CD8-positive, alpha-beta memory T cell (primary cell): ENCODE measurements around the gene GABRB1. TPM values are rescaled to one million over a fixed set of nuclear protein-coding genes. Genes with fewer than 3 reads are reported as not detected.

Experiments
- CTCF ChIA-PET: fragments of 350-600 bp; sonication (Branson Sonifier 250); formaldehyde crosslinking; loops from one replicate; lab custom pipeline; 2021; ENCODE audit warnings: antibody characterized with exemption; lab: Charles Lee
- POLR2A ChIA-PET: fragments of 350-600 bp; sonication (Branson Sonifier 250); formaldehyde crosslinking; loops from one replicate; lab custom pipeline; 2021; ENCODE audit warnings: antibody characterized with exemption; lab: Charles Lee
- DNase-seq, 5 donors: peaks; one replicate each; pipeline versions ENCODE4 v3.0.0 to v3.0.0-alpha.2; 2020 to 2022; ENCODE audit warnings: mixed read lengths in 1 of 5
- H3K27ac ChIP-seq: one replicate; pipeline ENCODE4 v1.7.0; 2013; ENCODE audit warnings: low read depth, mild to moderate bottlenecking, low read length, moderate library complexity
- H3K27me3 ChIP-seq: 2 replicates; pipeline ENCODE4 v1.7.0; 2013; ENCODE audit warnings: low read length, mild to moderate bottlenecking; ENCODE audit not compliant: insufficient read depth, poor library complexity, severe bottlenecking
- H3K36me3 ChIP-seq: 2 replicates; pipeline ENCODE4 v1.7.0; 2013; ENCODE audit warnings: mild to moderate bottlenecking, low read length, moderate library complexity; ENCODE audit not compliant: insufficient read depth
- H3K4me1 ChIP-seq: 2 replicates; pipeline ENCODE4 v1.7.0; 2013; ENCODE audit warnings: mild to moderate bottlenecking, low read length, moderate library complexity; ENCODE audit not compliant: insufficient read depth
- H3K4me3 ChIP-seq: 2 replicates; pipeline ENCODE4 v1.7.0; 2013; ENCODE audit warnings: mild to moderate bottlenecking, low read length
- H3K9me3 ChIP-seq: 2 replicates; pipeline ENCODE4 v1.7.0; 2013; ENCODE audit warnings: mild to moderate bottlenecking, low read length
- H3K27ac Mint-ChIP-seq, 8 donors: one replicate each; pipeline ENCODE4 v1.8.0; 2020 to 2021; ENCODE audit warnings: mixed read lengths in 8 of 8, mild to moderate bottlenecking in 6 of 8, inconsistent platforms in 3 of 8, moderate library complexity in 3 of 8
- H3K27me3 Mint-ChIP-seq, 2 donors: one replicate each; pipeline ENCODE4 v1.8.0; 2020 to 2021; ENCODE audit warnings: mixed read lengths in 2 of 2, mild to moderate bottlenecking in 1 of 2, moderate library complexity in 1 of 2
- H3K36me3 Mint-ChIP-seq, 3 donors: one replicate each; pipeline ENCODE4 v1.8.0; 2020 to 2021; ENCODE audit warnings: mixed read lengths in 3 of 3, inconsistent platforms in 1 of 3, mild to moderate bottlenecking in 1 of 3
- H3K4me1 Mint-ChIP-seq, 3 donors: one replicate each; pipeline ENCODE4 v1.8.0; 2020 to 2021; ENCODE audit warnings: mixed read lengths in 3 of 3, inconsistent platforms in 1 of 3, mild to moderate bottlenecking in 1 of 3
- H3K4me3 Mint-ChIP-seq, 7 donors: one replicate each; pipeline ENCODE4 v1.8.0; 2020 to 2021; ENCODE audit warnings: mixed read lengths in 7 of 7, mild to moderate bottlenecking in 6 of 7, moderate library complexity in 4 of 7, inconsistent platforms in 2 of 7
- H3K9me3 Mint-ChIP-seq, 5 donors: one replicate each; pipeline ENCODE4 v1.8.0; 2020 to 2022; ENCODE audit warnings: mixed read lengths in 5 of 5, mild to moderate bottlenecking in 3 of 5, moderate library complexity in 2 of 5, inconsistent platforms in 1 of 5
- polyA plus RNA-seq: library from polyadenylated mRNA; unstranded; fragments of 300-500 nt; fragmentation: Illumina TruSeq; gene quantifications from one replicate; pipeline ENCODE4 v1.2.3, GENCODE V29; 2021
- total RNA-seq, 2 experiments: library from RNA; stranded (reverse); gene quantifications; one replicate each; pipeline ENCODE4 v1.2.3, GENCODE V29; 2021

Gene GABRB1
- total and polyA plus RNA-seq, 3 experiments from 2014 or later, result not detected

DNA sequence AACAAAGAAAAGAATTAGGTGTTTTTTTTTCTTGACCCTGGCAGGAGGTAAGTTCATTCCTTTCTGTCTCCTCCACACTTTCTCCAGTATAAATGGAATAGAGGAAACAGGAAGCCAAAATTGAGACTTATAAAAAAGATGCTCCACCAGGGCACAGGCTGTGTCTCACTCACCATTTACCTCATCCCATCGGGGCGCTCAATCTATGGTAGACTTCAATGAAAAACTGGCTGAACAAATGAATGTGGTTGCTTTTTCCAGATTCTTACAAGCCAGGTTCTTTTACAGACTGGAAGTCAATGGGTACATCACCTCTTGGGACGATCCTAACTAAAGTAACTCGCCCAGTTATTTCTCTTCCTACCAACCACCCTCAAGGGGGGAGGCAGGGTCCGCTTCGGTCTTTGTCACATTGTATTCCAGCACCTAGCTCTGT, 431.4 kb downstream of the GABRB1 start:
- H3K27ac ChIP-seq, result peak overlapping the region; percentile 77
- ChIA-PET POLR2A (interaction anchor here (1.4 kb wide), 2 partner anchors 20 to 22 kb away, joined by 4 to 11 read pairs; partner anchors contain the start of gene ATP10D), CTCF (interaction anchor here (0.7 to 3.0 kb wide), 12 partner anchors 10 to 104 kb away, joined by 3 to 16 read pairs (median 4); partner anchors contain the start of gene ATP10D)
- no peaks in the 10 kb centered on the region for H3K9me3 ChIP-seq
- Mint-ChIP-seq H3K9me3 (no peaks in the 10 kb centered on the region), H3K4me3 (peak overlapping the region; percentile 89 to 95 (median 91)), H3K36me3 (peaks cover 4 to 26% (median 5%) of the 10 kb centered on the region in 3 donors), H3K27me3 (no peaks in the 10 kb centered on the region), H3K4me1 (peaks cover 32 to 51% (median 48%) of the 10 kb centered on the region in 3 donors), H3K27ac (peak overlapping the region; percentile 93 to 97 (median 95))
- no peaks in the 10 kb centered on the region for H3K36me3 ChIP-seq
- no peaks in the 10 kb centered on the region for H3K27me3 ChIP-seq
- H3K4me1 ChIP-seq, result peaks cover 22% of the 10 kb centered on the region
- peak overlapping the region; percentile 85 for H3K4me3 ChIP-seq
- DNase-seq, result no peak

DNA sequence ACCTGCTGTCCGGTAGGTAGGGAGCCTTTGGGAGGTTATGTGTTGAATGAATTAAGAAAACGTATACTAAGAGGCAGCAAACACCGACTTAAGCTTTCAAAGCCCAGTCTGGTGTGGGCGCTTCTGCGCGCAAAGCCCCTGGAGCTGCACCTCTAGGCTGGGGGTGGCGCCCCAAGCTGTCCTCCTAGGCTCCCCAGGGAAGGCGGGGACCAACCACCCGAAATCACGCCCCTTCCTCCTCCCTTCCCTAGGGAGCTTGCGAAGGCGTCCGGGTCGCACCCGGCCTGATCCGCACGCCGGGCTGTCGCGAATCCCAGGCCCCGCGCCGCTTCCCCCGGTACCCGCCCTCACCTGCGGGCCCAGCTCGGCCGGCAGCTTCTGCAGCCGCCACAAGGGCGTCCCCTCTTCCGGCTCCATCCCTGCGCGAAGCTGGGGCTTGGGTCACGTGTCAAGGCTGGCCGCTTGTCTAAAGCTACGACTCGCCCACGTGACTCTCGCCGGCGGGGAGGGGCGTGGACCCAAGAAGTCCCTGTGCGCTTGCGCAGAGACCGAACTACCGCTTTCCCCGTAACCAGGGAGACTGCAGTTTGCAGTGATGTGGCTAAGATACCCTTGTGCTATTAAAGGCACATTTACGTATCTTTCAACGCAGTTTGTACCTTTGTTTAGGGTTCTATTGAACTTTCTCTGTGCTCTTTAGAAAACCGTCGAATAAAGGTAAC, 432.0 kb downstream of the GABRB1 start, which contains the start of gene COMMD8:
COMMD8 (minus strand) TSS at position 468 of the 722 bp plus-strand sequence; CDS start at position 417, 51 bp downstream.
- Mint-ChIP-seq H3K9me3 (no peaks in the 10 kb centered on the region), H3K4me1 (peaks cover 32 to 50% (median 45%) of the 10 kb centered on the region in 3 donors), H3K27me3 (no peaks in the 10 kb centered on the region), H3K4me3 (peak within 1 kb of the TSS; percentile 89 to 95 (median 91)), H3K27ac (peak within 1 kb of the TSS; percentile 93 to 97 (median 95)), H3K36me3 (peaks cover 1 to 22% (median 5%) of the 10 kb centered on the region in 3 donors)
- Histone ChIP-seq H3K36me3 (no peaks in the 10 kb centered on the region), H3K9me3 (no peaks in the 10 kb centered on the region), H3K27ac (peak within 1 kb of the TSS; percentile 77), H3K27me3 (no peaks in the 10 kb centered on the region), H3K4me1 (peaks cover 22% of the 10 kb centered on the region), H3K4me3 (peak within 1 kb of the TSS; percentile 85)
- POLR2A ChIA-PET, result interaction anchor here (1.4 kb wide), 2 partner anchors 19 to 22 kb away, joined by 4 to 11 read pairs; partner anchors contain the start of gene ATP10D
- CTCF ChIA-PET, result interaction anchor here (0.5 to 3.0 kb wide), 13 partner anchors 9 to 105 kb away, joined by 3 to 16 read pairs (median 4); partner anchors contain the start of gene ATP10D
- peak; percentile 95 to 99 (median 98) for DNase-seq

DNA sequence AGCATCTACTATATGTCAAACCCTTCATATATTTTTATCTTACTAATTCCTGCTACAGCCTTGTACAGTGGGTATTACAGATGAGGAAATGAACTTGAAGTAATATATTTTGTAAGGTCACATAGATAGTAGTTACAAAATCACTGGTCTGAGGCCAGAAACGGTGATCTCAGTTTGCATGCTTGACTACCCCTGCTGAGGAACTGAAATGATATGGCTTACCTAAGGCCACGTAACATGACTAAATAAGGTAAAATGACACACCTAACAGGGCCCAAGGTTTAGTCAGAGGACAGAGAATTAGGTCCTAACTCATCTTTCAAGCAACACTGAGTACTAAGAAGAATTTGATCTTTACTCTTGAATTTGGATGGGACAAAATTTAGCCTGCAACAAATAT, 433.6 kb downstream of the GABRB1 start:
- Histone ChIP-seq H3K36me3 (no peaks in the 10 kb centered on the region), H3K9me3 (no peaks in the 10 kb centered on the region), H3K4me3 (no peak overlapping the region), H3K27ac (no peak overlapping the region), H3K4me1 (peaks cover 22% of the 10 kb centered on the region), H3K27me3 (no peaks in the 10 kb centered on the region)
- Mint-ChIP-seq H3K27ac (no peak overlapping the region), H3K27me3 (no peaks in the 10 kb centered on the region), H3K36me3 (peaks cover 0 to 7% (median 0%) of the 10 kb centered on the region in 3 donors), H3K4me3 (no peak overlapping the region), H3K4me1 (peaks cover 27 to 33% (median 32%) of the 10 kb centered on the region in 3 donors), H3K9me3 (no peaks in the 10 kb centered on the region)
- no peak for DNase-seq
- ChIA-PET POLR2A (no interaction called here), CTCF (interaction anchor here (2.5 kb wide), 1 partner anchor 67 kb away, joined by 5 read pairs; no protein-coding TSS in a partner anchor)

DNA sequence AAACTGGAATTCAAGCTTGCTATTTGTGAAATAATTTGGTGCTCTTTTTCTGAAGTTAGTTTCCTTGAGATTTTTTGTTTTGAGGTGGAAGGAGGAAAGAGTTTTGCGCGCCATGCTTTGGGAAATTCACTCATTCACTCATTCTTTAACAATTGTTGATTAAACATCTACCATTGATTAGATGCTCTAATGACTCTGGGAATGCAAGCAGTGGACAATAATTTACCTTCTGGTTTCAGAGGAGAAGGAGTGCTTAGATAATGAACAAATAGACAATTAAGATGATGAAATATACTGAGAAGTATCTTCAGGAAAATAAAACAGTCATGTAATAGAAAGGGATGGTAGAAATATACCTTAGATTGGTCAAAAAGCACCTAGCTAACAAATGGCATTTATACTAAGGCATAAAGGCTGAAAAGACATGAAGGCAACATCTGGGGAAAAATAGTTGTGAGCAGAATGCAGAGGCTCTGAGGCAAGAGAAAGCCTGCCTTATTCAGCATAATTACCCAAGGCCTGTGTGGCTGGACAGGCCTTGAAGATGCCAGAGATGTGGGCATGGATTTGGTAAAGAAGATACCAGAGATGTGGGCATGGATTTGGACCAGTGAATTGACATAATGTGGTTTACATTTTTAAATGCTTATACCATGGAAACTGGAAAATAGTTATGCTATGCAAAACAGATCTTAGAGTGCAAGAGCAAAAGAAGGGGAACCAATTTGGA, 434.9 kb downstream of the GABRB1 start:
- no peak for DNase-seq
- H3K27me3 ChIP-seq, result no peaks in the 10 kb centered on the region
- H3K27ac ChIP-seq, result no peak overlapping the region
- POLR2A ChIA-PET, result no interaction called here
- Mint-ChIP-seq H3K4me3 (no peak overlapping the region), H3K36me3 (peaks cover 0 to 5% (median 0%) of the 10 kb centered on the region in 3 donors), H3K27ac (no peak overlapping the region), H3K27me3 (no peaks in the 10 kb centered on the region), H3K9me3 (no peaks in the 10 kb centered on the region), H3K4me1 (peaks cover 23 to 25% (median 24%) of the 10 kb centered on the region in 3 donors)
- no peaks in the 10 kb centered on the region for H3K36me3 ChIP-seq
- no peaks in the 10 kb centered on the region for H3K9me3 ChIP-seq
- H3K4me3 ChIP-seq, result no peak overlapping the region
- CTCF ChIA-PET, result no interaction called here
- peaks cover 22% of the 10 kb centered on the region for H3K4me1 ChIP-seq

DNA sequence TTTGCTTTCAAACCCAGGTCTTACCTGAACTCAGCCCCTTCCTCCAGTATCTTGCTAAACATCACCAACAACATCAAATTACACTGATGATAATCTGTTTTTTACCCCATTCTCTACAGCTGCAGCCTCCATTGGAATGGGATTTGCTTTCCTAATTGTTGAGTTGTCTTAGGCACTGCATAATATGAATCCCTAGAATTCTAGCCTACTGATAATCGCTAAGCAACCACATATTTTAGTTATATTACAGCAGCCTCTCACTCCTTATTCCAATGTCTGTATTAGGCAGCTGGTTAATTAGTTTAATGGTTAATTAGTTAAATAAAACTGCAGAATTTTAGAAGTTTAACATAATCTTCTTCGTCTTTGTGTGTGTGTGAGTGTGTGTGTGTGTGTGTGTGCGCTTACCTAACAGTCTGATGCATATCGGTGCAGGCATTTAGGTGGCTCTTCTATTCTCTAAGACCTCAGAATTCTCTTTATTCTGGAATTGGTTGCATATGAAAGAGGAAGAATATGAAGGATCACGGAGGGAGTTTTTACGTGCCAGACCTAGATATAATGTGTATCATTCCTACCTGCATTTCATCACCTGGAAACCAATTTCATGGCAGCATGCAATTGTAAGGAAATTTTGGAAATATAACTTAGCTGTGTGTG, 437.5 kb downstream of the GABRB1 start:
- Mint-ChIP-seq H3K4me1 (peaks cover 1 to 2% (median 2%) of the 10 kb centered on the region in 3 donors), H3K4me3 (no peak overlapping the region), H3K27ac (no peak overlapping the region), H3K36me3 (no peaks in the 10 kb centered on the region), H3K27me3 (peaks cover 0 to 11% of the 10 kb centered on the region in 2 donors), H3K9me3 (no peaks in the 10 kb centered on the region)
- no peak for DNase-seq
- H3K36me3 ChIP-seq, result no peaks in the 10 kb centered on the region
- ChIA-PET POLR2A (no interaction called here), CTCF (no interaction called here)
- no peak overlapping the region for H3K4me3 ChIP-seq
- no peaks in the 10 kb centered on the region for H3K9me3 ChIP-seq
- H3K4me1 ChIP-seq, result peaks cover 4% of the 10 kb centered on the region
- no peak overlapping the region for H3K27ac ChIP-seq
- H3K27me3 ChIP-seq, result no peaks in the 10 kb centered on the region

DNA sequence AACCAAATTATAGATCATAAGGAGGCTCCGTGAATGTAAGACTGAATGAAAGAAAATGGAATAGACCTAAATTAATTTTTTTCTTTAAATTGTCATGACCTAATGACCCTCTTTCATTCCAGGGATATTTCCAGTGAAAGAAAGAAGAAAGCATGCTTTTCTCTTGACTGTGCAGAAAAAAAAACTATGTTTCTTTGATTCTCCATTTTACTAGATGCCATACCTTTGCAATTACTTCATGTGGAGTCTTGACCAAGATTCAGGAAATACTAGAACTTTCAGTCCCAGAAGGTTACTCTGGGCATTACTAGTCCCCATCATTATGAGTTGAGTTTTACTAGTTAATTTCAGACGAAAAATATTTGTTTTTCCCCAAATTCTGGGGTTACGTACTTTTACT, 438.6 kb downstream of the GABRB1 start:
- POLR2A ChIA-PET, result no interaction called here
- H3K4me1 Mint-ChIP-seq, result no peaks in the 10 kb centered on the region

DNA sequence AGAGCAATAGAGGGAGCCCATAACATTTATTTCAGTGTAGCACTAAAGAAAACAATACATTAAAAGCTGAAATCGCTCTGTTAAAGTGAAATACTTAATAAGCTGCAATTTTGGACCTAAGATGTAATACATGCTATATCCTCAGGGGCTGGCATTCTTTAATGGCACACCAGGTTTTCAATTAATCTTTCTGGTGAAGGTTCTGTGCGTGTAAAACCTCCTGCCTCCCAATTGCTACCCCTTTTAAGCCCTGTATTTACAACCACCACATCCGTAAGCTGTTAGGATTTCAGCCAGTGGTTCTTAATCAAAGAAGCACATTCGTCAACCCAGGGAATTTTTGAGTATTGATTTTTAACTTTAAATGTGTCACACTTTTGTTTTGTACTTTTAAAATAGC, 439.7 kb downstream of the GABRB1 start:
- Histone ChIP-seq H3K4me1 (no peaks in the 10 kb centered on the region), H3K27me3 (no peaks in the 10 kb centered on the region), H3K27ac (no peak overlapping the region), H3K4me3 (no peak overlapping the region), H3K36me3 (no peaks in the 10 kb centered on the region), H3K9me3 (no peaks in the 10 kb centered on the region)
- H3K27me3 Mint-ChIP-seq, result peaks cover 0 to 11% of the 10 kb centered on the region in 2 donors
- no peaks in the 10 kb centered on the region for H3K4me1 Mint-ChIP-seq
- no peak overlapping the region for H3K4me3 Mint-ChIP-seq
- DNase-seq, result no peak
- no peak overlapping the region for H3K27ac Mint-ChIP-seq
- POLR2A ChIA-PET, result no interaction called here
- no peaks in the 10 kb centered on the region for H3K9me3 Mint-ChIP-seq
- CTCF ChIA-PET, result interaction anchor here (1.2 kb wide), 1 partner anchor 14 kb away, joined by 3 read pairs; the partner anchor contains the start of gene ATP10D
- no peaks in the 10 kb centered on the region for H3K36me3 Mint-ChIP-seq

More for the DNA sequence above, 438.6 kb downstream of the GABRB1 start:
- Mint-ChIP-seq H3K9me3 (no peaks in the 10 kb centered on the region), H3K4me3 (no peak overlapping the region), H3K27ac (no peak overlapping the region), H3K27me3 (peaks cover 0 to 11% of the 10 kb centered on the region in 2 donors), H3K36me3 (no peaks in the 10 kb centered on the region)
- Histone ChIP-seq H3K27ac (no peak overlapping the region), H3K27me3 (no peaks in the 10 kb centered on the region), H3K4me1 (no peaks in the 10 kb centered on the region), H3K36me3 (no peaks in the 10 kb centered on the region), H3K9me3 (no peaks in the 10 kb centered on the region), H3K4me3 (no peak overlapping the region)
- no peak for DNase-seq
- CTCF ChIA-PET, result no interaction called here
